Measurements from ENCODE around the gene LCE3E. TPM values are rescaled to one million over a fixed set of nuclear protein-coding genes. Genes with fewer than 3 reads are reported as not detected.
"Not testable (repeated sequence)": the region's sequence is repeated elsewhere in the genome, so short reads cannot be mapped to it uniquely, and the experiment has no call there.

The LCE3E gene
- total and polyA plus RNA-seq, 10 donors = not detected

DNA sequence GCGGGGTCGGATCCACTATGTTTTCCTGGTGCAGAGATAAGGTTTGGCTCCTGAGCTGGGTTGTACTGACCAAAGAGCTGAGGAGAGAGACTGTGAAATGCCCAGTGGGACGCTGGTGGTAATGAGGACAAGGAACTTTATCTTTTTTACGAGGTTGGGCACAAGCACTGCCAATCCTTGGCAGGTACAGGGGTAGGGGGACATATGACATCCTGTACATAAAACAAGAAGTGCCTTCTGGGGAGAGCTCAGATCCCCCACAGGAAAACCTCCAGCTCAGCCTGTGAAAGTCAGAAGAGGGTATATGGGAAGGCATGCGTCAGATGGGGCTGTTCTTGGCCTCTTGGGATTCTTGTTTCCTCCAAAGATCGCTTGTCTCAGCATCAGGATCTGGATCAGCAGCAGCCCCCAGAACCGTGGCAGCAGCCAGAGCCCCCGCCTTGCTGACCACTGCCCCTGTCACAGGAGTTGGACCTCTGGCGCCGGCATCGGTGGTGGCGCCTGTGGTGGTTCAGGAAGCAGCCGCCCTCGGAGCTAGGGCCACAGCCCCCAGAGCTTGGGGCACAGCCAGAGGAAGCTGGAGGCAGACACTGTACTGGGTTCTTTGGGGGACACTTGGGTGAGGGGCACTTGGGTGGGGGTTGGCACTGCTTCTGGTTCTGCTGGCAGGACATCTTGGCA, 905 bp downstream of the LCE3E start:
- H3K4me1 ChIP-seq = no peaks in the 10 kb centered on the region
- no peak for TF ChIP-seq POLR2A (IDR thresholded peaks at IDR 0.05)
- TF ChIP-seq, protein P1, sequence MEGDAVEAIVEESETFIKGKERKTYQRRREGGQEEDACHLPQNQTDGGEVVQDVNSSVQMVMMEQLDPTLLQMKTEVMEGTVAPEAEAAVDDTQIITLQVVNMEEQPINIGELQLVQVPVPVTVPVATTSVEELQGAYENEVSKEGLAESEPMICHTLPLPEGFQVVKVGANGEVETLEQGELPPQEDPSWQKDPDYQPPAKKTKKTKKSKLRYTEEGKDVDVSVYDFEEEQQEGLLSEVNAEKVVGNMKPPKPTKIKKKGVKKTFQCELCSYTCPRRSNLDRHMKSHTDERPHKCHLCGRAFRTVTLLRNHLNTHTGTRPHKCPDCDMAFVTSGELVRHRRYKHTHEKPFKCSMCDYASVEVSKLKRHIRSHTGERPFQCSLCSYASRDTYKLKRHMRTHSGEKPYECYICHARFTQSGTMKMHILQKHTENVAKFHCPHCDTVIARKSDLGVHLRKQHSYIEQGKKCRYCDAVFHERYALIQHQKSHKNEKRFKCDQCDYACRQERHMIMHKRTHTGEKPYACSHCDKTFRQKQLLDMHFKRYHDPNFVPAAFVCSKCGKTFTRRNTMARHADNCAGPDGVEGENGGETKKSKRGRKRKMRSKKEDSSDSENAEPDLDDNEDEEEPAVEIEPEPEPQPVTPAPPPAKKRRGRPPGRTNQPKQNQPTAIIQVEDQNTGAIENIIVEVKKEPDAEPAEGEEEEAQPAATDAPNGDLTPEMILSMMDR (IDR thresholded peaks at IDR 0.05 in 8 of 11, conservative IDR thresholded peaks at IDR 0.05 in 3 of 11) = no peak
- TF ChIP-seq POLR2AphosphoS5 (IDR thresholded peaks at IDR 0.05) = no peak
- intact Hi-C loops (cut with DNase I; ENCODE audit: low total_unique reads) = no loop called here
- H3K27ac ChIP-seq = no peak overlapping the region
- DNase-seq = no peak
- H3K36me3 ChIP-seq = no peaks in the 10 kb centered on the region
- WGBS, 5 donors = 68 to 90% (median 82%) methylated on average over 9 to 14 of the region's 14 CpGs
- peaks cover 0 to 29% (median 22%) of the 10 kb centered on the region in 8 donors for H3K9me3 ChIP-seq
- no peaks in the 10 kb centered on the region for H3K27me3 ChIP-seq (replicated peaks in 1 of 7)
- H3K4me3 ChIP-seq = no peak overlapping the region

DNA sequence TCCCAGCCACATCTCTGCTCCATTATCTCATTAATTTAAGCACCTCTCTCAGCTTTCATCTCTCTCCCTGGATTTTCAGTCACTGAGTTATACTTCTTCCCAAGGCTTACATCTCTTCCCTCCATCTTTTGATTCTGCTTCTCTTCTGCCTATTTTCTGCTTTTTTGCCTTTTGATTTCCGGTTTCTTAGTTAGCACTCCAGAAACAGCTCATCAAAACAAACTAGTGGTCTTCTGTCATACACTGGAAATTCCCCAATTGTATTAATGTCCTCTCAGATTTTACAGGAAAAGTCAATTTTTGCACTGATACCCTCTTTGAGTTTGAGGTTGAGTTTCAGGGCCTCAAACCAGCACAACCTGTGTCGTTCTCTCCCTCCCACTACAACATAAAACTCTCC, 1.5 kb downstream of the LCE3E start:
- no peak overlapping the region for H3K4me3 ChIP-seq

DNA sequence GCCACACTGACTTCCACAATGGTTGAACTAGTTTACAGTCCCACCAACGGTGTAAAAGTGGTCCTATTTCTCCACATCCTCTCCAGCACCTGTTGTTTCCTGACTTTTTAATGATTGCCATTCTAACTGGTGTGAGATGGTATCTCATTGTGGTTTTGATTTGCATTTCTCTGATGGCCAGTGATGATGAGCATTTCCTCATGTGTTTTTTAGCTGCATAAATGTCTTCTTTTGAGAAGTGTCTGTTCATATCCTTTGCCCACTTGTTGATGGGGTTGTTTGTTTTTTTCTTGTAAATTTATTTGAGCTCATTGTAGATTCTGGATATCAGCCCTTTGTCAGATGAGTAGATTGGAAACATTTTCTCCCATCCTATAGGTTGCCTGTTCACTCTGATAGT, 18.2 kb downstream of the LCE3E start:
- WGBS, 5 donors = 20 to 60% methylated on average over 1 of the region's 1 CpG; no CpG with 5 or more reads in 3 of the 5 donors
- H3K4me3 ChIP-seq; H3K27me3 ChIP-seq (replicated peaks in 1 of 7); DNase-seq; H3K27ac ChIP-seq; H3K36me3 ChIP-seq; H3K4me1 ChIP-seq; intact Hi-C loops (cut with DNase I; ENCODE audit: low total_unique reads): not testable (repeated sequence)
- H3K9me3 ChIP-seq = peaks cover 0 to 18% (median 0%) of the 10 kb centered on the region in 8 donors

More for the DNA sequence above, 1.5 kb downstream of the LCE3E start:
- Histone ChIP-seq H3K36me3 (no peaks in the 10 kb centered on the region), H3K9me3 (peaks cover 0 to 25% (median 20%) of the 10 kb centered on the region in 8 donors), H3K4me1 (no peaks in the 10 kb centered on the region), H3K27ac (no peak overlapping the region), H3K27me3 (replicated peaks in 1 of 7) (no peaks in the 10 kb centered on the region)
- TF ChIP-seq POLR2A (IDR thresholded peaks at IDR 0.05) (no peak), POLR2AphosphoS5 (IDR thresholded peaks at IDR 0.05) (no peak)
- TF ChIP-seq, protein P1 (IDR thresholded peaks at IDR 0.05 in 8 of 11, conservative IDR thresholded peaks at IDR 0.05 in 3 of 11) = no peak
- no peak for DNase-seq
- intact Hi-C loops (cut with DNase I; ENCODE audit: low total_unique reads) = no loop called here
- WGBS, 5 donors = 64 to 70% (median 69%) methylated on average over 2 of the region's 2 CpGs

DNA sequence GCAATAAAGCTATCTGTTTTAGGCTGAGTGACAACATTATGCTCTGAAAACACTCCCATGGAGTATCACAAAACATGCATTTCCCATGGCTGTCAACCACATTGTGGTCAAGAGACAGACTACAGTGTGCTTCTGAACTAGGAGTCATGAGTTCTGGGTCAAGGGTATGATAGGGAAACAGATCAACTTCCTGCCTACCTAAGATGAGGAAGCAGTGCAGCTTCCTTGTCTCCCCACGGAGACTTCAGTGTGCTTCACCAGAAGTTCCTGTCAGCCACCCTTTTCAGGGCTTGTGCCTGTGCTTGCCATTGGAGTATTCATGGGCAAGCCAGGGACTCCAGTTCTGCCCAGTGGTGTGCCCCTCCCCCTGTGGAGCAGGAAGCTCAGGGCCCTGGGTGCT, 19.9 kb downstream of the LCE3E start:
- Histone ChIP-seq H3K27me3 (replicated peaks in 1 of 7) (peaks cover 0 to 19% (median 0%) of the 10 kb centered on the region in 7 donors), H3K4me3 (no peak overlapping the region), H3K27ac (no peak overlapping the region), H3K9me3 (peaks cover 0 to 18% (median 0%) of the 10 kb centered on the region in 8 donors), H3K4me1 (no peaks in the 10 kb centered on the region), H3K36me3 (no peaks in the 10 kb centered on the region)
- DNase-seq = no peak
- TF ChIP-seq, protein P1 (IDR thresholded peaks at IDR 0.05 in 8 of 11, conservative IDR thresholded peaks at IDR 0.05 in 3 of 11) = no peak
- TF ChIP-seq POLR2A (IDR thresholded peaks at IDR 0.05) (no peak), POLR2AphosphoS5 (IDR thresholded peaks at IDR 0.05) (no peak)
- WGBS, 5 donors = 6 to 29% (median 11%) methylated on average over 1 of the region's 1 CpG
- intact Hi-C loops (cut with DNase I; ENCODE audit: low total_unique reads) = no loop called here

Data from spleen (tissue), 11 donors.